Stimulated activated CD4-positive, alpha-beta T cell treated with anti-CD3 and anti-CD28 coated beads, Interleukin-2, amount 100 ng/mL, for 4 hours (primary cell): Measurements from ENCODE around the gene MALT1.
"Not testable (repeated sequence)": the region's sequence is repeated elsewhere in the genome, so short reads cannot be mapped to it uniquely, and the experiment has no call there.

Source experiments
- DNase-seq: peaks from one replicate; pipeline ENCODE4 v3.0.0-alpha.2; 2020; ENCODE audit warnings: low read depth

Gene MALT1

GRCh38 chr18:58653144-58653722 is 18.0 kb upstream of the MALT1 start:
- not testable (repeated sequence) for DNase-seq

- DNase-seq = no peak
Measured at GRCh38 chr18:58653814-58654509, 17.3 kb upstream of the MALT1 start.

- DNase-seq = no peak
Measured at GRCh38 chr18:58654896-58655614, 16.2 kb upstream of the MALT1 start.

- DNase-seq = no peak
Measured at GRCh38 chr18:58657081-58657480, 14.2 kb upstream of the MALT1 start.

GRCh38 chr18:58657494-58657893 is 13.8 kb upstream of the MALT1 start:
- DNase-seq = no peak

- no peak for DNase-seq
Measured at GRCh38 chr18:58659691-58660090, 11.6 kb upstream of the MALT1 start.

- no peak for DNase-seq
Measured at GRCh38 chr18:58660915-58661314, 10.3 kb upstream of the MALT1 start.

GRCh38 chr18:58661423-58661822 is 9.8 kb upstream of the MALT1 start:
- DNase-seq = no peak

- DNase-seq = no peak
Measured at GRCh38 chr18:58662118-58662517, 9.1 kb upstream of the MALT1 start.

- DNase-seq = no peak
Measured at GRCh38 chr18:58666176-58666575, 5.1 kb upstream of the MALT1 start.

- no peak for DNase-seq
Measured at GRCh38 chr18:58668211-58668610, 3.1 kb upstream of the MALT1 start.

GRCh38 chr18:58668897-58669296 is 2.4 kb upstream of the MALT1 start:
- DNase-seq = no peak

GRCh38 chr18:58669731-58670378 is 1.4 kb upstream of the MALT1 start:
- DNase-seq = no peak

GRCh38 chr18:58670404-58671110 is 708 bp upstream of the MALT1 start:
- no peak for DNase-seq

GRCh38 chr18:58671632-58672564 is 633 bp downstream of the MALT1 start:
- peak; percentile 27 for DNase-seq

- DNase-seq = no peak
Measured at GRCh38 chr18:58674159-58674558, 2.9 kb downstream of the MALT1 start.

GRCh38 chr18:58674863-58675472 is 3.7 kb downstream of the MALT1 start:
- DNase-seq = no peak

- no peak for DNase-seq
Measured at GRCh38 chr18:58676270-58676669, 5.0 kb downstream of the MALT1 start.

GRCh38 chr18:58682429-58683069 is 11.3 kb downstream of the MALT1 start:
- DNase-seq = no peak

- peak; percentile 51 for DNase-seq
Measured at GRCh38 chr18:58687871-58688308, 16.6 kb downstream of the MALT1 start.
